BJ (cell line): ENCODE results near the gene NEGR1. TPM values are rescaled to one million over a fixed set of nuclear protein-coding genes. Genes with fewer than 3 reads are reported as not detected.

Experiments
- CTCF ChIA-PET: fragments of 350-600 bp; formaldehyde crosslinking; extraction: SDS; loops from one replicate; lab custom pipeline; 2021; ENCODE audit warnings: antibody characterized with exemption, inconsistent platforms; lab: Yijun Ruan, JAX
- POLR2A ChIA-PET: fragments of 300-600 bp; sonication (Branson Sonifier 250); formaldehyde crosslinking; extraction: SDS; loops from one replicate; lab custom pipeline; 2021; ENCODE audit warnings: antibody characterized with exemption; lab: Charles Lee
- DNase-seq: peaks from one replicate; pipeline ENCODE4 v3.0.0-alpha.2; 2011; ENCODE audit warnings: low read depth
- H3K27me3 ChIP-seq: 2 replicates; pipeline ENCODE4 v1.6.0; 2011; ENCODE audit warnings: low read length; ENCODE audit not compliant: control insufficient read depth, insufficient read depth
- H3K36me3 ChIP-seq: 2 replicates; pipeline ENCODE4 v1.5.1; 2011; ENCODE audit warnings: low read length; ENCODE audit not compliant: control insufficient read depth, insufficient read depth
- H3K4me3 ChIP-seq: 2 replicates; pipeline ENCODE4 v1.5.1; 2011; ENCODE audit warnings: low read depth, mild to moderate bottlenecking, control low read depth, low read length
- polyA plus RNA-seq: library from polyadenylated mRNA; depleted of rRNA; stranded (reverse); fragments of >200 nt; gene quantifications from 2 replicates; pipeline ENCODE4 v1.2.3, GENCODE V29; 2011
- TF ChIP-seq, protein P1 (sequence below): IDR thresholded peaks from 2 replicates; pipeline ENCODE4 v1.5.1; 2011; ENCODE audit warnings: low read depth, mild to moderate bottlenecking, control low read depth, inconsistent platforms, low read length, moderate library complexity; ENCODE audit not compliant: insufficient read depth

NEGR1 gene
- polyA plus RNA-seq, 1 experiment: 15.4 TPM

DNA sequence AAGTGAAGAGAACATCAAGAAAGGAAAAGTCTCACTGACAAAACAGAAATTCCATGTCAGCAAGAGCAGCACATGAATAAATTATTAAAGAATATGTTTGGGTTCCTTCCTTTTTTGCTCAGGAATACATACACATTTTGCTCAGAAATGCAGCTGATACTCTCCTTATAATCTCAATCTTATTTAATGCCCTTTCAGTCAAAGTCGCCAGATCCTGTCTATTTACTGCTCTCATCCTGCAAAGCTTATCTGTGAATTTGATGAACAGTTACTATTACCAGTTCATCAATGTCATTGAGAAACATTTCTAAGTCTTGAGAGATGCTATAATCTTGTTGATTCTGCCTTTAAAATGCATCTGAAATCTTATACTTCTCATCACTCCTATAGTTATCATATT lies 658.5 kb downstream of the NEGR1 start:
- H3K27me3 ChIP-seq: no peaks in the 10 kb centered on the region
- TF ChIP-seq, protein P1, sequence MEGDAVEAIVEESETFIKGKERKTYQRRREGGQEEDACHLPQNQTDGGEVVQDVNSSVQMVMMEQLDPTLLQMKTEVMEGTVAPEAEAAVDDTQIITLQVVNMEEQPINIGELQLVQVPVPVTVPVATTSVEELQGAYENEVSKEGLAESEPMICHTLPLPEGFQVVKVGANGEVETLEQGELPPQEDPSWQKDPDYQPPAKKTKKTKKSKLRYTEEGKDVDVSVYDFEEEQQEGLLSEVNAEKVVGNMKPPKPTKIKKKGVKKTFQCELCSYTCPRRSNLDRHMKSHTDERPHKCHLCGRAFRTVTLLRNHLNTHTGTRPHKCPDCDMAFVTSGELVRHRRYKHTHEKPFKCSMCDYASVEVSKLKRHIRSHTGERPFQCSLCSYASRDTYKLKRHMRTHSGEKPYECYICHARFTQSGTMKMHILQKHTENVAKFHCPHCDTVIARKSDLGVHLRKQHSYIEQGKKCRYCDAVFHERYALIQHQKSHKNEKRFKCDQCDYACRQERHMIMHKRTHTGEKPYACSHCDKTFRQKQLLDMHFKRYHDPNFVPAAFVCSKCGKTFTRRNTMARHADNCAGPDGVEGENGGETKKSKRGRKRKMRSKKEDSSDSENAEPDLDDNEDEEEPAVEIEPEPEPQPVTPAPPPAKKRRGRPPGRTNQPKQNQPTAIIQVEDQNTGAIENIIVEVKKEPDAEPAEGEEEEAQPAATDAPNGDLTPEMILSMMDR: no peak
- H3K36me3 ChIP-seq: no peaks in the 10 kb centered on the region
- ChIA-PET CTCF (no interaction called here), POLR2A (no interaction called here)
- no peak overlapping the region for H3K4me3 ChIP-seq
- DNase-seq: no peak

DNA sequence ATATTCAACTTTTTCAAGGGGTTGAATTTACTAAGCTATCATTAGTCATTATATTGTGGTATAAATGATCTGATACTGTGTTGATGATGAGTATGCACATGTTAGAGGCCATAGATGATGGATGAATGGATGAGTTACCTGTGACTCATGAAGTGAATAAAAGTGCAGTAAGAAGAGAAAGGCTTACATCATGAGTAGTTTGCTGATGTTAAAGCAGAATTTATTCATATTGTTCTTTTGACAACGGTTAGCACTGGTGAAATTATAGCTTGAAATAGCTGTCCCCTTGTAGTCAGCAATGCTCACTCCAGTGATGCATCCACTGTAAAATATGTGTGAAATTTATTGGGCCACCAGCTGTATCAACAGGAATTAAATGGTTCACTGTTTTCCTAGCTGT lies 660.6 kb downstream of the NEGR1 start:
- no peak overlapping the region for H3K4me3 ChIP-seq
- no peaks in the 10 kb centered on the region for H3K36me3 ChIP-seq
- POLR2A ChIA-PET: no interaction called here
- no peaks in the 10 kb centered on the region for H3K27me3 ChIP-seq
- CTCF ChIA-PET: interaction anchor here (1.2 to 1.5 kb wide), 2 partner anchors 15 to 21 kb away, joined by 3 to 4 read pairs; no protein-coding TSS in a partner anchor
- TF ChIP-seq, protein P1: no peak
- DNase-seq: peak; percentile 23

DNA sequence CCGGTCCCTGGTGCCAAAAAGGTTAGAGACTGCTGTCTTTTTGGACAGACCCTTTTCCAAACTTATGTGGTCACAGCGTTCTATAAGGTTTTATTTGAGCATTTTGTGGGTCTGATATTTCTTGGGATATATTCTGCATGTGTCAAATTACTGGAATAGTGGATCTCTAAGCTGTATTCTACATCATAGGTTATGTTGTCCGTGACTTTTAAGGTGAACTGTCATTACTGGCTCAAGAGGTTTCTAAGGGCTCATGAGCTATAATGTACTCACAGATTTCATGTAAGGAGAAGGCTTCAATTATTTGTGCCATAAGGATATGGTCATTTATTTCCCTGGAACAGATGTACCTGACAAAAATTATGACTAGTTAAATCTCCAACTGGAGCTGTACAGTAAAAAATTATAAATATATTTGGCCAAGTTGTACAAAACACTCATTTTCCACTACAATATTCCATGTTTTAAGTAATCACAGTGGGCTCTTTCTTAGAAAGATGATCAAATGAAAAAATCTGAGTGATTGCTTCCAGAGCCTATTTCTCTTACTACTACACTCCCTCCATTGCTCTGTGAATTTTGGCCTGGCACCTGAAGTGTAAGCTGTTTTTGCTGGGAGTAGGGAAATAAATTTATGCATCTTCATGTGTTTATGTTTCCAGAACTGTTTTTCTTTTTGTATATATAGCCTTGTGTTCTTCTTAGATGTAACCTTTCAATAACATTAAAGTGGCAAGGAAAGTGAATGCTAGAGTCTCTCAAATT lies 663.4 kb downstream of the NEGR1 start:
- CTCF ChIA-PET: no interaction called here
- POLR2A ChIA-PET: no interaction called here

DNA sequence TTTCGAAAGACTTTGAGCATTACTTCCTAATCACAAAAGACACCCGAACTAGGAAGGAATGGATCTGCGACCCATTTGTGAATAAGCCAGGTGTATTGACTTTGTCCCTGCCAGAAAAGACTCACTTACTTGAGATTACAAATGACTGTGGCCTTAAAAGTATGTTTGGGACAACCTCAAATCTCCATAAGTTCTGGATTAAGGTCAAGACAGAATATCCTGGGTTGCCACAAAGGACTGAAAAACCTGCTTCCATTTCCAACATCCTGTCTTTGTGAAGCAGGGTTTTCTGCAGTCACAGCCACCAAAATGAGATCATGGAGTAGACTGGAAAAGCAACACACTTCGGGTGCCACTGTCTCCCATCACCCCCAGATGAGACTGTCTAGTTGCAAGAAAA lies 664.1 kb downstream of the NEGR1 start:
- Histone ChIP-seq H3K27me3 (no peaks in the 10 kb centered on the region), H3K36me3 (no peaks in the 10 kb centered on the region), H3K4me3 (no peak overlapping the region)
- TF ChIP-seq, protein P1: no peak
- CTCF ChIA-PET: no interaction called here
- POLR2A ChIA-PET: no interaction called here
- no peak for DNase-seq

More for the DNA sequence above, 663.4 kb downstream of the NEGR1 start:
- TF ChIP-seq, protein P1: no peak
- Histone ChIP-seq H3K36me3 (no peaks in the 10 kb centered on the region), H3K27me3 (no peaks in the 10 kb centered on the region), H3K4me3 (no peak overlapping the region)
- no peak for DNase-seq

DNA sequence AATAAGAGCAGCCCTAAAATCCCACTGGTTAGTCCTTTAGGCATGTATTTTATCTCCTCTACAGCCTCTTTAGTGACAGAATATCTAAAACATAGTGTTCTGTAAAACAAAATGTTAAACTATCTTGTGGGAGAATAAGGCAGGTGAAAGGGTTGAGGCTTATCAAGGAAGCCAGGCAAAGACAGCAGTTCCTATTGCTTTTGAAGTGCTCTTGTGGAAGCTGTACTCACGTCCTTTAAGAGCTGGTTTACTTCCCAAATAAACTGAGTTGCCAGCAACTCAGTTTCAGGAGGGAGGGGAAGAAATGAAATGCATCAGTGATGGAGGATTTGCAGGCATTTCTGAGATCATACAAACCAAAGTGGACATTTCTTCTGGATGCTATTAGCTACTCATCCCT lies 671.9 kb downstream of the NEGR1 start:
- TF ChIP-seq, protein P1: no peak

More for the DNA sequence above, 671.9 kb downstream of the NEGR1 start:
- no peaks in the 10 kb centered on the region for H3K27me3 ChIP-seq
- CTCF ChIA-PET: interaction anchor here (0.6 kb wide), 1 partner anchor 801 kb away, joined by 3 read pairs; no protein-coding TSS in a partner anchor
- no peak overlapping the region for H3K4me3 ChIP-seq
- POLR2A ChIA-PET: no interaction called here
- no peaks in the 10 kb centered on the region for H3K36me3 ChIP-seq
- no peak for DNase-seq
